Nephron progenitor cell (in vitro differentiated cells): ENCODE data around the gene ATP11C.

Experiments
- DNase-seq: peaks from one replicate; pipeline ENCODE4 v3.0.0; 2021
- H3K27ac Mint-ChIP-seq: 2 replicates; pipeline ENCODE4 v1.8.0; 2021; ENCODE audit warnings: mild to moderate bottlenecking, moderate library complexity, mixed read lengths
- H3K27me3 Mint-ChIP-seq: 2 replicates; pipeline ENCODE4 v1.8.0; 2021; ENCODE audit warnings: mild to moderate bottlenecking, low read depth, mixed read lengths; ENCODE audit not compliant: poor library complexity
- H3K36me3 Mint-ChIP-seq: 2 replicates; pipeline ENCODE4 v1.8.0; 2021; ENCODE audit warnings: low read depth, mixed read lengths
- H3K4me1 Mint-ChIP-seq: 2 replicates; pipeline ENCODE4 v1.8.0; 2021; ENCODE audit warnings: mixed read lengths
- H3K4me3 Mint-ChIP-seq: 2 replicates; pipeline ENCODE4 v1.8.0; 2021; ENCODE audit warnings: mild to moderate bottlenecking, moderate library complexity, mixed read lengths
- H3K9me3 Mint-ChIP-seq: 2 replicates; pipeline ENCODE4 v1.8.0; 2021; ENCODE audit warnings: mild to moderate bottlenecking, moderate library complexity, mixed read lengths
- CTCF ChIP-seq: fragments of 200-600 bp; sonication (generic); IDR thresholded peaks from 2 replicates; pipeline ENCODE4 v1.5.0; 2021; ENCODE audit warnings: antibody characterized with exemption

Gene ATP11C

GRCh38 chrX:139815771-139816170 is 117.1 kb downstream of the ATP11C start:
- no peak for DNase-seq
- H3K4me1 Mint-ChIP-seq: no peaks in the 10 kb centered on the region
- H3K36me3 Mint-ChIP-seq: peaks cover 28% of the 10 kb centered on the region
- no peak for TF ChIP-seq CTCF
- H3K9me3 Mint-ChIP-seq: peaks cover 3% of the 10 kb centered on the region
- no peak overlapping the region for H3K4me3 Mint-ChIP-seq
- no peaks in the 10 kb centered on the region for H3K27me3 Mint-ChIP-seq
- no peak overlapping the region for H3K27ac Mint-ChIP-seq

DNA sequence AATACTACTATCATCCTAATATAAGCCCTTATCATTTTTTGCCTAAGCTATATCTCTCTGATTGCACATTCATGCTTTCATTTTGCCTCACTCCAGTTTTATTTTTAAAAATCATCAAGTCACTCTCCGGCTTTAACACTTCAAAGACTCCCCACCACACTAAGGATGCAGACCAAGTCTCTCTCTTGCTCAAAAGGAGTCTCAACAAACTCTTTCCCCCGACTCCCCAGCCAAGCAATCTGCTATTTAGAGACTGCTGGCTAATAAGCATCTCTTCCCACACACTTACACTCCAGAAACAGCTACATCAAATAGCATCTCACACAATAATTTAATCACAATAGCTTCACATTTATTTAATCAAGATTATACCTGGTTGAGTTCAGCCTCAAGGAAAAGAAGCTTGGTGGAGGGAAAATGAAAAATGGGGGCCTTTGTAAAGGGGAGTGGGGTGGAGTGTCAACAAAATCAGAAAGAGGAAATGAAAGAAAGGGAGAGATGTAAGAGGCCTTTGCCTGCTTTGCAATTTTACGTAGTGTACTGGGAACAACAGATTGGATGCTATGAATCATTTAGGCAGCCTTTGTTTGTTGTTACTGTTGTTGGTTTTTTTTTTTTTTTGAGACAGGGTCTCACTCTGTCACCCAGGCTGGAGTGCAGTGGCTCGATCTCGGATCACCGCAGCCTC is 120.8 kb downstream of the ATP11C start:
- Mint-ChIP-seq H3K4me3 (no peak overlapping the region), H3K36me3 (peaks cover 38% of the 10 kb centered on the region), H3K4me1 (no peaks in the 10 kb centered on the region), H3K27ac (no peak overlapping the region), H3K9me3 (peaks cover 20% of the 10 kb centered on the region), H3K27me3 (no peaks in the 10 kb centered on the region)
- no peak for DNase-seq
- no peak for TF ChIP-seq CTCF

- Mint-ChIP-seq H3K27ac (no peak overlapping the region), H3K27me3 (no peaks in the 10 kb centered on the region), H3K4me3 (no peak overlapping the region), H3K4me1 (no peaks in the 10 kb centered on the region), H3K9me3 (peaks cover 22% of the 10 kb centered on the region), H3K36me3 (peaks cover 45% of the 10 kb centered on the region)
- no peak for DNase-seq
- TF ChIP-seq CTCF: no peak
Observed at GRCh38 chrX:139804482-139804881, 128.4 kb downstream of the ATP11C start.

GRCh38 chrX:139803224-139803623 is 129.6 kb downstream of the ATP11C start:
- TF ChIP-seq CTCF: no peak
- no peak overlapping the region for H3K4me3 Mint-ChIP-seq
- peaks cover 44% of the 10 kb centered on the region for H3K36me3 Mint-ChIP-seq
- H3K9me3 Mint-ChIP-seq: peaks cover 19% of the 10 kb centered on the region
- no peak overlapping the region for H3K27ac Mint-ChIP-seq
- no peak for DNase-seq
- no peaks in the 10 kb centered on the region for H3K4me1 Mint-ChIP-seq
- H3K27me3 Mint-ChIP-seq: no peaks in the 10 kb centered on the region

DNA sequence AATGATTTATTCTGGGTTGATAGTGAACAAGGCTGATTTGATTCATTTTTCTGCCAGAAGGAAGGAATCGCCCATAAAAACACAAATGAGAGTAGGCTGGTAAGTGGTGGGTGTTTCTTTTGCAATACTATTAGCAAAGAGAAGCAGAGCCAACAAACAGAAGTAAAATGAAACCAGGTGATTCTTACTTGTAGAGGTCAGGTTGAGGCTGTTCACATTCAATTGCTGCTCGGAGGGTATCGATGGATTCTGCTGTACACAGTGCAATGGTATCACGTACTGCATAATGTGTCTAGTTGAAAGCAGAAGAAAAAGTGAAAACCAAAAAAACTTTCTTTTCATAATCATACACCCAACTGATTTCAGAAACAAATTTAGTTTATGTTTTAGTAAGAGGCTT is 130.8 kb downstream of the ATP11C start:
- peaks cover 35% of the 10 kb centered on the region for H3K36me3 Mint-ChIP-seq
- H3K27ac Mint-ChIP-seq: no peak overlapping the region
- DNase-seq: no peak
- no peak overlapping the region for H3K4me3 Mint-ChIP-seq
- no peaks in the 10 kb centered on the region for H3K4me1 Mint-ChIP-seq
- no peaks in the 10 kb centered on the region for H3K27me3 Mint-ChIP-seq
- peaks cover 10% of the 10 kb centered on the region for H3K9me3 Mint-ChIP-seq
- no peak for TF ChIP-seq CTCF

DNA sequence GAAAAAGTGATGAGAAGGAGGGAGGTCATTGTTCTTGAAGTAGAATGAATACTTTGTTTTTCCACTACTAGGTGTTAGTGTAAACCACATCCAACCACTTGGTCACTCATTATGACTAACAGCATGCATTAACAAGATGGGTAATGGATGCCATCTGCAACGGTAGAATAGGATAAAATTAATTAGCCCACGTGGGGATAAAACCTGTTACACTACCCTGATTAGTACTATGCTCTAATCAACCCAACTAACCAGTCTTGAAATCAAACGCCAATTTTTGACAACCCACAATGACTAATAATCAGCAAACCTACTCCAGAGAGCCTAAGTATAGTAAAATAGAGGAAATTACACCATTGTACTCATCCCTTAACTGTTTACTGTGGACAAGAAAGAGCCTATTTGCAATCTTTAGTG is 131.4 kb downstream of the ATP11C start:
- H3K36me3 Mint-ChIP-seq: peaks cover 37% of the 10 kb centered on the region
- TF ChIP-seq CTCF: no peak
- H3K4me1 Mint-ChIP-seq: no peaks in the 10 kb centered on the region
- H3K27ac Mint-ChIP-seq: no peak overlapping the region
- no peak for DNase-seq
- peaks cover 8% of the 10 kb centered on the region for H3K9me3 Mint-ChIP-seq
- no peak overlapping the region for H3K4me3 Mint-ChIP-seq
- H3K27me3 Mint-ChIP-seq: no peaks in the 10 kb centered on the region
